ENCODE measurements around the gene RARB. TPM values are rescaled to one million over a fixed set of nuclear protein-coding genes. Genes with fewer than 3 reads are reported as not detected.

The RARB gene
- total and polyA plus RNA-seq, 2 of the 13 experiments (the other 11 are each of a cell fraction or from before 2014, with no cell fraction given) = 0.16 TPM; not detected in 1

- TF ChIP-seq ZHX1 (CRISPR knock-in tag; IDR thresholded peaks at IDR 0.05; ENCODE audit: low read depth) (no peak), DBP (CRISPR knock-in tag; IDR thresholded peaks at IDR 0.05; ENCODE audit: not compliant biosample characterization) (no peak), ZNF616 (CRISPR knock-in tag; IDR thresholded peaks at IDR 0.05; ENCODE audit: low read depth) (no peak)
- Histone ChIP-seq H3K36me3 (replicated peaks in 1 of 2; ENCODE audit: control insufficient read depth in 1 of 2, insufficient read depth in 2 of 2, low read length in 2 of 2) (no peaks in the 10 kb centered on the region), H3K27me3 (ENCODE audit: control insufficient read depth in 1 of 2, insufficient read depth in 2 of 2, low read length in 2 of 2) (no peaks in the 10 kb centered on the region; a peak in 2 of 5 replicates), H3K9me3 (ENCODE audit: low read length) (no peaks in the 10 kb centered on the region), H4K20me1 (ENCODE audit: insufficient read depth, low read length) (no peaks in the 10 kb centered on the region), H3K4me1 (ENCODE audit: insufficient read depth, low read length) (no peaks in the 10 kb centered on the region), H3K79me2 (ENCODE audit: insufficient read depth, low read length) (no peaks in the 10 kb centered on the region), H3K27ac (ENCODE audit: extremely low read length, insufficient read depth, low read length) (no peak overlapping the region), H2AFZ (ENCODE audit: low read length) (no peak overlapping the region), H3K4me2 (ENCODE audit: low read depth, low read length) (no peak overlapping the region), H3K9ac (ENCODE audit: insufficient read depth, low read depth, low read length) (no peak overlapping the region), H3K4me3 (replicated peaks in 1 of 3; ENCODE audit: insufficient read depth in 1 of 3, low read depth in 2 of 3, low read length in 3 of 3) (no peak overlapping the region)
- intact Hi-C loops (cut with micrococcal nuclease; ENCODE audit: unreplicated experiment) = no loop called here
- no TSS peak for BruUV-seq (replicated peaks)
- ChIA-PET CTCF (ENCODE audit: low intra/inter-chr PET ratio, low total read pairs) (no interaction called here), POLR2A (no interaction called here)
- FAIRE-seq (no peak), DNase-seq (ENCODE audit: low spot score) (no peak), ATAC-seq (no peak)
- in situ Hi-C loops (cut with HindIII; ENCODE audit: extremely low pct_ligation_motif_present, low pct_unique_long_range_greater_than_20kb) = no loop called here
- 54% methylated on average over 2 of the region's 6 CpGs for WGBS (ENCODE audit: low lambda C conversion rate)
Measured at GRCh38 chr3:25571285-25571684, 143.2 kb downstream of the RARB start.

GRCh38 chr3:25572336-25572735 lies 144.3 kb downstream of the RARB start:
- no peaks in the 10 kb centered on the region for H3K9me3 ChIP-seq (ENCODE audit: low read length)
- no peaks in the 10 kb centered on the region for H3K36me3 ChIP-seq (replicated peaks in 1 of 2; ENCODE audit: control insufficient read depth in 1 of 2, insufficient read depth in 2 of 2, low read length in 2 of 2)
- no peaks in the 10 kb centered on the region for H4K20me1 ChIP-seq (ENCODE audit: insufficient read depth, low read length)
- ChIA-PET POLR2A (no interaction called here), CTCF (ENCODE audit: low intra/inter-chr PET ratio, low total read pairs) (no interaction called here)
- no peaks in the 10 kb centered on the region for H3K4me1 ChIP-seq (ENCODE audit: insufficient read depth, low read length)
- in situ Hi-C loops (cut with HindIII; ENCODE audit: extremely low pct_ligation_motif_present, low pct_unique_long_range_greater_than_20kb) (no loop called here), intact Hi-C loops (cut with micrococcal nuclease; ENCODE audit: unreplicated experiment) (no loop called here)
- H3K9ac ChIP-seq (ENCODE audit: insufficient read depth, low read depth, low read length) = no peak overlapping the region
- no peak overlapping the region for H2AFZ ChIP-seq (ENCODE audit: low read length)
- no peak overlapping the region for H3K27ac ChIP-seq (ENCODE audit: extremely low read length, insufficient read depth, low read length)
- DNase-seq (ENCODE audit: low spot score) (no peak), ATAC-seq (no peak), FAIRE-seq (no peak)
- 75% methylated on average over 3 of the region's 3 CpGs for WGBS (ENCODE audit: low lambda C conversion rate)
- no TSS peak for BruUV-seq (replicated peaks)
- H3K79me2 ChIP-seq (ENCODE audit: insufficient read depth, low read length) = no peaks in the 10 kb centered on the region
- H3K4me2 ChIP-seq (ENCODE audit: low read depth, low read length) = no peak overlapping the region
- H3K4me3 ChIP-seq (replicated peaks in 1 of 3; ENCODE audit: insufficient read depth in 1 of 3, low read depth in 2 of 3, low read length in 3 of 3) = no peak overlapping the region
- no peaks in the 10 kb centered on the region; a peak in 2 of 5 replicates for H3K27me3 ChIP-seq (ENCODE audit: control insufficient read depth in 1 of 2, insufficient read depth in 2 of 2, low read length in 2 of 2)
- TF ChIP-seq ZNF468 (CRISPR knock-in tag; IDR thresholded peaks at IDR 0.05) = no peak
- TF ChIP-seq HNF1B (CRISPR knock-in tag; IDR thresholded peaks at IDR 0.05) = no peak
- TF ChIP-seq ZBTB14 (CRISPR knock-in tag; IDR thresholded peaks at IDR 0.05) = no peak
- no peak for TF ChIP-seq ZNF18 (CRISPR knock-in tag; IDR thresholded peaks at IDR 0.05; ENCODE audit: insufficient replicate concordance)
- no peak for TF ChIP-seq AGO1 (IDR thresholded peaks at IDR 0.05; ENCODE audit: low read depth, low read length, poor library complexity, severe bottlenecking)

Measured in HepG2 (cell line).